ENCODE results near the gene KRT37.

GRCh38 chr17:41406205-41406604 lies 18.2 kb downstream of the KRT37 start:
- TF ChIP-seq CTCF (IDR thresholded peaks at IDR 0.05) (no peak), POLR2A (IDR thresholded peaks at IDR 0.05) (no peak)

Measured in body of pancreas (tissue), 4 donors.